SK-N-SH (cell line): ENCODE data around the gene CEBPG. TPM values are rescaled to one million over a fixed set of nuclear protein-coding genes. Genes with fewer than 3 reads are reported as not detected.

Experiments used
- CTCF ChIA-PET: fragments of 300-600, 350-600 bp; formaldehyde crosslinking; extraction: SDS; loops from one replicate; lab custom pipeline; 2021; lab: Yijun Ruan, JAX
- POLR2A ChIA-PET: fragments of 350-600 bp; sonication (Branson Sonifier 250); formaldehyde crosslinking; extraction: SDS; loops from one replicate; lab custom pipeline; 2020; ENCODE audit warnings: antibody characterized with exemption, inconsistent platforms; lab: Yijun Ruan, JAX
- DNase-seq: peaks from one replicate; pipeline ENCODE4 v3.0.0; 2012
- H2AFZ ChIP-seq: fragments of 200-600 bp; sonication (generic); 2 replicates; pipeline ENCODE4 v1.8.1; 2016; ENCODE audit warnings: antibody characterized with exemption, mild to moderate bottlenecking, low read depth
- H3F3A ChIP-seq: fragments of 200-600 bp; sonication (generic); replicated peaks from 2 replicates; pipeline ENCODE3; 2016; ENCODE audit warnings: antibody characterized with exemption, mild to moderate bottlenecking; ENCODE audit not compliant: insufficient read depth
- H3K27ac ChIP-seq, 2 experiments: fragments of 200-500 bp in 1 of 2; fragments of 200-600 bp in 1 of 2; sonication (Bioruptor generic) in 1 of 2; sonication (generic), shearing (Covaris generic) in 1 of 2; 2 replicates each; pipeline versions ENCODE4 v1.5.1 to v1.6.1; 2014 to 2016; ENCODE audit warnings: low read depth in 2 of 2, inconsistent platforms in 1 of 2, low read length in 1 of 2, mild to moderate bottlenecking in 1 of 2, mixed read lengths in 1 of 2
- H3K27me3 ChIP-seq: fragments of 200-600 bp; sonication (generic), shearing (Covaris generic); 2 replicates; pipeline ENCODE4 v1.6.1; 2016; ENCODE audit warnings: mixed run types; ENCODE audit not compliant: insufficient read depth
- H3K36me3 ChIP-seq, 2 experiments: fragments of 200-500 bp in 1 of 2; fragments of 200-600 bp in 1 of 2; sonication (Bioruptor generic) in 1 of 2; sonication (generic) in 1 of 2; replicated peaks in 1 of 2; 2 replicates each; pipeline versions ENCODE3 to v1.5.1; 2014 to 2016; ENCODE audit warnings: low read length in 1 of 2, mild to moderate bottlenecking in 1 of 2; ENCODE audit not compliant: insufficient read depth in 2 of 2, control insufficient read depth in 1 of 2
- H3K4me1 ChIP-seq, 2 experiments: fragments of 200-500 bp in 1 of 2; fragments of 200-600 bp in 1 of 2; sonication (Bioruptor generic) in 1 of 2; sonication (generic), shearing (Covaris generic) in 1 of 2; 2 replicates each; pipeline versions ENCODE4 v1.5.1 to v1.6.1; 2014 to 2016; ENCODE audit warnings: low read depth in 1 of 2, low read length in 1 of 2, mixed run types in 1 of 2; ENCODE audit not compliant: insufficient read depth in 2 of 2, control insufficient read depth in 1 of 2
- H3K4me2 ChIP-seq: fragments of 200-600 bp; sonication (generic), shearing (Covaris generic); 2 replicates; pipeline ENCODE4 v1.6.1; 2017; ENCODE audit warnings: mixed run types
- H3K4me3 ChIP-seq, 2 experiments: fragments of 200-500 bp in 1 of 2; fragments of 200-600 bp in 1 of 2; sonication (Bioruptor generic) in 1 of 2; sonication (generic), shearing (Covaris generic) in 1 of 2; 2 replicates each; pipeline versions ENCODE4 v1.5.1 to v1.8.1; 2014 to 2016; ENCODE audit warnings: low read depth in 2 of 2, inconsistent platforms in 1 of 2, low read length in 1 of 2, mild to moderate bottlenecking in 1 of 2, mixed read lengths in 1 of 2, moderate library complexity in 1 of 2
- H3K79me2 ChIP-seq: fragments of 200-600 bp; sonication (generic); 2 replicates; pipeline ENCODE4 v1.8.1; 2017; ENCODE audit warnings: mild to moderate bottlenecking; ENCODE audit not compliant: insufficient read depth
- H3K9ac ChIP-seq: fragments of 200-600 bp; sonication (generic); 2 replicates; pipeline ENCODE4 v1.6.1; 2017; ENCODE audit warnings: mixed run types
- H3K9me2 ChIP-seq: fragments of 200-600 bp; sonication (generic); 2 replicates; pipeline ENCODE4 v1.6.1; 2017; ENCODE audit warnings: mixed run types
- H3K9me3 ChIP-seq: fragments of 200-600 bp; sonication (generic); 2 replicates; pipeline ENCODE4 v1.6.1; 2017; ENCODE audit warnings: mixed run types, mild to moderate bottlenecking, moderate library complexity
- H4K20me1 ChIP-seq: fragments of 200-600 bp; sonication (generic); 2 replicates; pipeline ENCODE4 v1.6.1; 2017; ENCODE audit warnings: mild to moderate bottlenecking, mixed run types; ENCODE audit not compliant: insufficient read depth
- EP300 ChIP-seq, 2 experiments: IDR thresholded peaks; 2 replicates each; pipeline versions ENCODE4 v1.4.0 to v1.6.1; 2012; ENCODE audit warnings: borderline replicate concordance in 1 of 2, low read depth in 1 of 2, low read length in 1 of 2
- FOXJ3 ChIP-seq: sonication (generic); formaldehyde crosslinking; IDR thresholded peaks from 2 replicates; pipeline ENCODE4 v1.5.1; 2020; ENCODE audit warnings: mild to moderate bottlenecking, missing genetic modification reagents
- FOXM1 ChIP-seq: IDR thresholded peaks from 2 replicates; pipeline ENCODE4 v1.4.0; 2012; ENCODE audit warnings: low read depth, mild to moderate bottlenecking
- GATA2 ChIP-seq: sonication (generic); formaldehyde crosslinking; IDR thresholded peaks from 2 replicates; pipeline ENCODE4 v1.5.0; 2020; ENCODE audit warnings: mild to moderate bottlenecking, missing genetic modification reagents
- MEF2A ChIP-seq: IDR thresholded peaks from 2 replicates; pipeline ENCODE4 v1.4.0; 2012; ENCODE audit warnings: low read depth, borderline replicate concordance
- NFIC ChIP-seq: IDR thresholded peaks from 2 replicates; pipeline ENCODE4 v1.4.0; 2012; ENCODE audit warnings: borderline replicate concordance
- NRF1 ChIP-seq: IDR thresholded peaks from 2 replicates; pipeline ENCODE4 v1.6.1; 2012; ENCODE audit warnings: low read depth, mild to moderate bottlenecking, low read length
- RCOR1 ChIP-seq: fragments of 150-350 bp; IDR thresholded peaks from 2 replicates; pipeline ENCODE4 v1.6.1; 2017; ENCODE audit warnings: antibody characterized with exemption, low read length
- RXRA ChIP-seq: IDR thresholded peaks from 2 replicates; pipeline ENCODE4 v1.4.0; 2012; ENCODE audit warnings: low read depth, mild to moderate bottlenecking, borderline replicate concordance
- SIN3A ChIP-seq: IDR thresholded peaks from 2 replicates; pipeline ENCODE4 v1.6.1; 2012; ENCODE audit warnings: low read depth, mild to moderate bottlenecking, low read length, moderate library complexity, borderline replicate concordance
- TCF12 ChIP-seq: IDR thresholded peaks from 2 replicates; pipeline ENCODE4 v1.4.0; 2012
- TEAD4 ChIP-seq: IDR thresholded peaks from 2 replicates; pipeline ENCODE4 v1.4.0; 2012; ENCODE audit warnings: mild to moderate bottlenecking, borderline replicate concordance; ENCODE audit not compliant: insufficient read depth
- YY1 ChIP-seq: IDR thresholded peaks from 2 replicates; pipeline ENCODE4 v1.4.0; 2012; ENCODE audit warnings: low read depth, mild to moderate bottlenecking
- WGBS: methylation state at CpG from one replicate; pipeline ENCODE4 v1.1.6; 2017; ENCODE audit warnings: low lambda C conversion rate; 5-methylcytosine and 5-hydroxymethylcytosine counted together
- polyA plus RNA-seq, 3 experiments: library from polyadenylated mRNA; depleted of rRNA; stranded (reverse); fragments of >200 nt; gene quantifications; 2 replicates each; pipeline ENCODE4 v1.2.3, GENCODE V29; 2012
- TF ChIP-seq, protein P1 (sequence below): IDR thresholded peaks from 2 replicates; pipeline ENCODE4; 2012
- TF ChIP-seq, protein P2 (sequence below): fragments of 200-600 bp; sonication (generic); IDR thresholded peaks from 2 replicates; pipeline ENCODE4 v1.6.1; 2017; ENCODE audit warnings: antibody characterized with exemption, mild to moderate bottlenecking, moderate library complexity

The CEBPG gene
- polyA plus RNA-seq, 1 of the 3 experiments (the other 2 are of a cell fraction): 9.1 TPM

DNA sequence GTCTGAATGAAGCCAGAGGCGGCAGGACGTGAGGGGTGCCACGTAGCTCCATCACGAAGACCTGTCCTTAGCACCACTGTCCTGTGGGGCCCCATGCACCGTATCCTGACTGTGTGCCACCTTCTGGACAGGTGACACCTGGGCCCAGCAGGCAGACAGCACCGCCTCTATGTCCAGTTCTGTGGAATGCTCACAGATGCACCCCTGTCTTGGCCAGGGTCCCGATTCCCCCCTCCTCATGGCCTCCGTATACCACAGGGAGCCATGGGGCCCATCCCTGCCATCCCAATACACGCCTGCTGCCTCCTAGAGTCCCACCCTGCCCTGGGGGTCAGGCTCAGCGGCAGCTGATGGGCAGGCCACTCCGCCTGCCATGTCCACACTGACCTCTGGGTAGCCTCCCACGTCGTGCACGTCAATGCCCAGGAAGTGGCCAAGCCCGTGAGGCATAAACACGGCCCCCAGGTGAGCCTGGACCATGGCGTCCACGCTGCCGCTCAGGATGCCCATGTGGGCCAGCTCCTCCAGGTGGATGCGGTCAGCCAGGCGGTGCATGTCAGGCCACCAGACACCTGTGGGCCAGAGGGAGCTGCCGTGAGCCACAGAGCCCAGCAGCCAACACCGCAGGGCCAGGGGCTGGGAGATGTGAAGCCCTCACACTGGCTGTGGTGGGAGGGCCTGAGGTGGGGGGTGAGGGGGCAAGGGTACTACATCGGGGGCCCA is 17.6 kb downstream of the CEBPG start:
- ChIA-PET POLR2A (no interaction called here), CTCF (interaction anchor here (0.9 to 22.5 kb wide), 7 partner anchors 9 to 380 kb away, joined by 3 to 511 read pairs (median 7); partner anchors contain the start of gene CEBPA)
- no peaks in the 10 kb centered on the region for H3K9me2 ChIP-seq
- peak; percentile 33 for DNase-seq
- peaks cover 0 to 19% of the 10 kb centered on the region in 2 experiments for H3K36me3 ChIP-seq
- no peaks in the 10 kb centered on the region for H3F3A ChIP-seq
- 97% methylated on average over 6 of the region's 24 CpGs for WGBS
- H3K4me1 ChIP-seq: peaks cover 0 to 47% of the 10 kb centered on the region in 2 experiments; a peak in 1 of 4 replicates
- H3K9me3 ChIP-seq: no peaks in the 10 kb centered on the region
- no peak overlapping the region for H2AFZ ChIP-seq
- TF ChIP-seq NFIC (no peak), MEF2A (no peak), TCF12 (no peak), GATA2 (CRISPR knock-in tag) (no peak), RCOR1 (no peak), TEAD4 (no peak), RXRA (no peak), FOXM1 (no peak), FOXJ3 (CRISPR knock-in tag) (no peak), SIN3A (no peak), NRF1 (no peak), YY1 (no peak), EP300 (IDR thresholded peaks at IDR 0.05; ENCODE audit: borderline replicate concordance in 1 of 2, low read depth in 1 of 2, low read length in 1 of 2) (no peak)
- TF ChIP-seq, protein P1, sequence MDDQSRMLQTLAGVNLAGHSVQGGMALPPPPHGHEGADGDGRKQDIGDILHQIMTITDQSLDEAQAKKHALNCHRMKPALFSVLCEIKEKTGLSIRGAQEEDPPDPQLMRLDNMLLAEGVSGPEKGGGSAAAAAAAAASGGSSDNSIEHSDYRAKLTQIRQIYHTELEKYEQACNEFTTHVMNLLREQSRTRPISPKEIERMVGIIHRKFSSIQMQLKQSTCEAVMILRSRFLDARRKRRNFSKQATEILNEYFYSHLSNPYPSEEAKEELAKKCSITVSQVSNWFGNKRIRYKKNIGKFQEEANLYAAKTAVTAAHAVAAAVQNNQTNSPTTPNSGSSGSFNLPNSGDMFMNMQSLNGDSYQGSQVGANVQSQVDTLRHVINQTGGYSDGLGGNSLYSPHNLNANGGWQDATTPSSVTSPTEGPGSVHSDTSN: no peak
- TF ChIP-seq, protein P2, sequence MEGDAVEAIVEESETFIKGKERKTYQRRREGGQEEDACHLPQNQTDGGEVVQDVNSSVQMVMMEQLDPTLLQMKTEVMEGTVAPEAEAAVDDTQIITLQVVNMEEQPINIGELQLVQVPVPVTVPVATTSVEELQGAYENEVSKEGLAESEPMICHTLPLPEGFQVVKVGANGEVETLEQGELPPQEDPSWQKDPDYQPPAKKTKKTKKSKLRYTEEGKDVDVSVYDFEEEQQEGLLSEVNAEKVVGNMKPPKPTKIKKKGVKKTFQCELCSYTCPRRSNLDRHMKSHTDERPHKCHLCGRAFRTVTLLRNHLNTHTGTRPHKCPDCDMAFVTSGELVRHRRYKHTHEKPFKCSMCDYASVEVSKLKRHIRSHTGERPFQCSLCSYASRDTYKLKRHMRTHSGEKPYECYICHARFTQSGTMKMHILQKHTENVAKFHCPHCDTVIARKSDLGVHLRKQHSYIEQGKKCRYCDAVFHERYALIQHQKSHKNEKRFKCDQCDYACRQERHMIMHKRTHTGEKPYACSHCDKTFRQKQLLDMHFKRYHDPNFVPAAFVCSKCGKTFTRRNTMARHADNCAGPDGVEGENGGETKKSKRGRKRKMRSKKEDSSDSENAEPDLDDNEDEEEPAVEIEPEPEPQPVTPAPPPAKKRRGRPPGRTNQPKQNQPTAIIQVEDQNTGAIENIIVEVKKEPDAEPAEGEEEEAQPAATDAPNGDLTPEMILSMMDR: no peak
- no peak overlapping the region for H3K4me3 ChIP-seq
- no peak overlapping the region for H3K4me2 ChIP-seq
- H4K20me1 ChIP-seq: peaks cover 45% of the 10 kb centered on the region
- H3K79me2 ChIP-seq: peaks cover 8% of the 10 kb centered on the region; the same call in 1 of the 2 replicates
- H3K9ac ChIP-seq: no peak overlapping the region
- no peaks in the 10 kb centered on the region for H3K27me3 ChIP-seq
- H3K27ac ChIP-seq: peak overlapping the region in 1 of 2 experiments; percentile 50; a peak in 1 of 4 replicates
